ENCODE measurements around the gene LRRC43.

The LRRC43 gene

DNA sequence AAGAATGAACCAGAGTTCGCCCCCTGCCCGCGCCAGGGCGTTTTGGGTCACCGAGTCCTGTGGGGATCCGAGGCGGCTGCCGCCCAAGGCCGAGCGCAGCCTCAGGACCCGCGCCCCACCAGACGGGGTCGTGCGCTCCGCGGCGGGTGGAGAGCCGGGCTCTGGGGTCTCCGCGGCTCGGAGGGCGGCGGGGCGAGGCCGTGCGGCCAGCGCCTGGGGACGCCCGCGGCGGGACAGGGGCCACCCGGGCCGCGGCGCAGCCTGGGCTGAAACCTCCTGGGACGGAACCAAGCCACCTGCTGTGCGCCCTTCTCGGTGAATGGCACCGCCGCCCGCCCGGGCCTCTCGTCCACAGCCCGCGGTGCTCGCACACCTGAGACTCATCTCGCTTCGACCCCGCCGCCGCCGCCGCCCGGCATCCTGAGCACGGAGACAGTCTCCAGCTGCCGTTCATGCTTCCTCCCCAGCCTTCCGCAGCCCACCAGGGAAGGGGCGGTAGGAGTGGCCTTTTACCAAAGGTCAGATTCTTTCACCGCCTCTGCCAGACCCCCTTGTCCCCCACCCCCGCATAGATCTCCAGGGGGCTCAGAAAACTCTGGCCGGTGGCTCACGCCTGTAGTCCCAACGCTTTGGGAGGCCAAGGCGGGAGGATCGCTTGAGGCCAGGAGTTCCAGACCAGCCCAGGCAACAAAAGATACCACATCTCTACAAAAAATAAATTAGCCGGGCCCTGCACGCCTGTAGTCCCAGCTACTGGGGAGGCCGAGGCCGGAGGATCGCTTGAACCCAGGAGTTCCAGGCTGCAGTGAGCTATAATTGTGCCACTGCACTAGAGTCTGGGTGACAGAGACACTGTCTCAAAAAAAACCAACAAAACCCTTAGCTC lies 21.5 kb downstream of the LRRC43 start:
- no peak overlapping the region for H3K9ac ChIP-seq (ENCODE audit: low read length)
- H2AK5ac ChIP-seq (ENCODE audit: low read length) = no peak overlapping the region
- H3K36me3 ChIP-seq (ENCODE audit: control insufficient read depth in 1 of 2, insufficient read depth in 2 of 2, low read length in 2 of 2) = peaks cover 22 to 29% of the 10 kb centered on the region in 2 experiments
- H3K79me1 ChIP-seq (ENCODE audit: low read length) = peaks cover 2% of the 10 kb centered on the region
- H3K23ac ChIP-seq (ENCODE audit: low read length) = no peak overlapping the region
- peak overlapping the region; percentile 66 for H2AFZ ChIP-seq (ENCODE audit: insufficient read depth, low read length, poor library complexity)
- peak overlapping the region; percentile 65 for H3K4me2 ChIP-seq (ENCODE audit: low read length)
- peaks cover 1% of the 10 kb centered on the region for H3K9me3 ChIP-seq (ENCODE audit: insufficient read depth, low read depth, low read length)
- H4K12ac ChIP-seq (ENCODE audit: low read depth, low read length) = no peak overlapping the region
- no CpG with 5 or more reads among the region's 71 CpGs for WGBS (ENCODE audit: extremely low coverage, insufficient coverage, insufficient read length)
- no peak overlapping the region for H3K18ac ChIP-seq (ENCODE audit: low read length)
- no peak overlapping the region for H2BK12ac ChIP-seq (ENCODE audit: low read length)
- no peak overlapping the region for H3K27ac ChIP-seq (ENCODE audit: low read depth, low read length)
- peaks cover 6 to 10% of the 10 kb centered on the region in 2 experiments for H3K4me1 ChIP-seq (ENCODE audit: control insufficient read depth in 1 of 2, insufficient read depth in 2 of 2, low read length in 2 of 2)
- H3K14ac ChIP-seq (ENCODE audit: low read length) = no peak overlapping the region
- no peak overlapping the region for H2BK5ac ChIP-seq (ENCODE audit: low read depth, low read length, poor library complexity)
- H3K4me3 ChIP-seq (ENCODE audit: low read depth, low read length) = peak overlapping the region; percentile 57
- no peak overlapping the region for H4K91ac ChIP-seq (ENCODE audit: low read depth, low read length)
- H3K4ac ChIP-seq (ENCODE audit: low read depth, low read length) = no peak overlapping the region
- no peak overlapping the region for H2BK120ac ChIP-seq (ENCODE audit: insufficient read depth, low read length, poor library complexity)
- H4K8ac ChIP-seq (ENCODE audit: low read depth, low read length) = no peak overlapping the region
- H3K79me2 ChIP-seq (ENCODE audit: control insufficient read depth, insufficient read depth, low read length, poor library complexity) = no peaks in the 10 kb centered on the region
- peaks cover 13% of the 10 kb centered on the region for H3K27me3 ChIP-seq (ENCODE audit: insufficient read depth, low read length)
- DNase-seq = no peak

DNA sequence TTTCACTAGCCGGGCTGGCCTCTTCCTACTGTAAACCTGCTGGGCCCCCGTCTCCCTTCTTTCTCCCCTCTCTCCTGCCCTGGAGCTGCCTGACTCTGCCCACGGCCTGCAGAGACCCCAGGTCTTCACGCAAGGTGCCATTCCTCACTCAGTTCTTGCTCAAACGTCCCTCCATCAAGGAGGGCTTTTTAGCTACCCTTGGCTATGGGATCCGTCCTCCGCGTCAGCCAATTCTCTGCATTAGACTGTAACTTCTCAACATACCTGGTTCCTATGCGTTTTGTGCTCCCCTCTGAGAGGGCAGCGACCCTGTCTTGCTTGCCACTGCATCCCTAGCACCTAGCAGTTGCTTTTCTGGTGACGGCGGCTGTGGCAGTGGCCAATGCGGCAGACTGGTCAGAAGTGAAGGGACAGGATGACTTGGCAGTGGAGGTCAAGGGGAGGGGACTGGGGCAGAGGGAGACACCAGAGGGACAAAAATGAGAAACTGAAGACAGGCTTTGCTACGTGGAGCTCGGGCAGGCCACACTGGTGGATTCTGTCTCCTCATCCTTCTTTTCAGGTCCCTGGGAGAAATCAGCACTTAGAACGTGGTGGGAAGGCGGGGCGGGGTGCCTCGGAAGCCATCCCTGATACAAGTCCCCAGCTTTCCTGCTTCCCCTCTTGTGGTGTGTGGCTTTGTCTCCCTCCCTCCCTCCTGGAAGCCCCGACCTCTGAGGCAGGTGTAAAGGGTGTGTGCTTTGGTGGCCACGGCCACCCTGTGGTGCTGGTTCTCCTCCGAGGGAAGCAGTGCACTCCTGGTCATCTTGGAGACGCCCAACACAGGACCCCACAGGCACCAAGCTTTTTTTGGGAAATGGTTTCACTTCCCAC lies 22.4 kb downstream of the LRRC43 start:
- Histone ChIP-seq H3K79me1 (ENCODE audit: low read length) (peaks cover 2% of the 10 kb centered on the region), H2BK5ac (ENCODE audit: low read depth, low read length, poor library complexity) (no peak overlapping the region)

GRCh38 chr12:122206111-122206881 lies 23.4 kb downstream of the LRRC43 start:
- Histone ChIP-seq H2BK12ac (ENCODE audit: low read length) (no peak overlapping the region), H3K4me1 (ENCODE audit: control insufficient read depth in 1 of 2, insufficient read depth in 2 of 2, low read length in 2 of 2) (peaks cover 6 to 9% of the 10 kb centered on the region in 2 experiments), H4K12ac (ENCODE audit: low read depth, low read length) (no peak overlapping the region), H2AK5ac (ENCODE audit: low read length) (no peak overlapping the region), H3K14ac (ENCODE audit: low read length) (no peak overlapping the region), H3K9ac (ENCODE audit: low read length) (no peak overlapping the region), H3K27me3 (ENCODE audit: insufficient read depth, low read length) (peaks cover 13% of the 10 kb centered on the region), H3K4me2 (ENCODE audit: low read length) (no peak overlapping the region), H4K91ac (ENCODE audit: low read depth, low read length) (no peak overlapping the region), H2BK120ac (ENCODE audit: insufficient read depth, low read length, poor library complexity) (no peak overlapping the region), H2BK5ac (ENCODE audit: low read depth, low read length, poor library complexity) (no peak overlapping the region), H4K8ac (ENCODE audit: low read depth, low read length) (no peak overlapping the region), H3K79me2 (ENCODE audit: control insufficient read depth, insufficient read depth, low read length, poor library complexity) (no peaks in the 10 kb centered on the region), H3K79me1 (ENCODE audit: low read length) (peaks cover 2% of the 10 kb centered on the region), H3K4ac (ENCODE audit: low read depth, low read length) (no peak overlapping the region), H3K18ac (ENCODE audit: low read length) (no peak overlapping the region), H3K23ac (ENCODE audit: low read length) (no peak overlapping the region), H3K9me3 (ENCODE audit: insufficient read depth, low read depth, low read length) (peaks cover 1% of the 10 kb centered on the region), H2AFZ (ENCODE audit: insufficient read depth, low read length, poor library complexity) (no peak overlapping the region), H3K27ac (ENCODE audit: low read depth, low read length) (no peak overlapping the region), H3K4me3 (ENCODE audit: low read depth, low read length) (no peak overlapping the region), H3K36me3 (ENCODE audit: control insufficient read depth in 1 of 2, insufficient read depth in 2 of 2, low read length in 2 of 2) (peaks cover 27 to 38% of the 10 kb centered on the region in 2 experiments)
- DNase-seq = no peak
- no CpG with 5 or more reads among the region's 27 CpGs for WGBS (ENCODE audit: extremely low coverage, insufficient coverage, insufficient read length)

More for the DNA sequence above, 22.4 kb downstream of the LRRC43 start:
- DNase-seq = no peak
- no peak overlapping the region for H3K9ac ChIP-seq (ENCODE audit: low read length)
- no peak overlapping the region for H3K23ac ChIP-seq (ENCODE audit: low read length)
- no peak overlapping the region for H3K4ac ChIP-seq (ENCODE audit: low read depth, low read length)
- no peak overlapping the region for H3K18ac ChIP-seq (ENCODE audit: low read length)
- H3K9me3 ChIP-seq (ENCODE audit: insufficient read depth, low read depth, low read length) = peaks cover 1% of the 10 kb centered on the region
- peaks cover 13% of the 10 kb centered on the region for H3K27me3 ChIP-seq (ENCODE audit: insufficient read depth, low read length)
- H3K14ac ChIP-seq (ENCODE audit: low read length) = no peak overlapping the region
- no CpG with 5 or more reads among the region's 23 CpGs for WGBS (ENCODE audit: extremely low coverage, insufficient coverage, insufficient read length)
- no peak overlapping the region for H2BK12ac ChIP-seq (ENCODE audit: low read length)
- H3K4me1 ChIP-seq (ENCODE audit: control insufficient read depth in 1 of 2, insufficient read depth in 2 of 2, low read length in 2 of 2) = peaks cover 6 to 10% of the 10 kb centered on the region in 2 experiments
- H4K12ac ChIP-seq (ENCODE audit: low read depth, low read length) = no peak overlapping the region
- H3K79me2 ChIP-seq (ENCODE audit: control insufficient read depth, insufficient read depth, low read length, poor library complexity) = no peaks in the 10 kb centered on the region
- no peak overlapping the region for H2AK5ac ChIP-seq (ENCODE audit: low read length)
- peaks cover 22 to 32% of the 10 kb centered on the region in 2 experiments for H3K36me3 ChIP-seq (ENCODE audit: control insufficient read depth in 1 of 2, insufficient read depth in 2 of 2, low read length in 2 of 2)
- no peak overlapping the region for H2AFZ ChIP-seq (ENCODE audit: insufficient read depth, low read length, poor library complexity)
- H4K8ac ChIP-seq (ENCODE audit: low read depth, low read length) = no peak overlapping the region
- no peak overlapping the region for H2BK120ac ChIP-seq (ENCODE audit: insufficient read depth, low read length, poor library complexity)
- H3K27ac ChIP-seq (ENCODE audit: low read depth, low read length) = no peak overlapping the region
- H3K4me2 ChIP-seq (ENCODE audit: low read length) = no peak overlapping the region
- H3K4me3 ChIP-seq (ENCODE audit: low read depth, low read length) = no peak overlapping the region
- no peak overlapping the region for H4K91ac ChIP-seq (ENCODE audit: low read depth, low read length)

DNA sequence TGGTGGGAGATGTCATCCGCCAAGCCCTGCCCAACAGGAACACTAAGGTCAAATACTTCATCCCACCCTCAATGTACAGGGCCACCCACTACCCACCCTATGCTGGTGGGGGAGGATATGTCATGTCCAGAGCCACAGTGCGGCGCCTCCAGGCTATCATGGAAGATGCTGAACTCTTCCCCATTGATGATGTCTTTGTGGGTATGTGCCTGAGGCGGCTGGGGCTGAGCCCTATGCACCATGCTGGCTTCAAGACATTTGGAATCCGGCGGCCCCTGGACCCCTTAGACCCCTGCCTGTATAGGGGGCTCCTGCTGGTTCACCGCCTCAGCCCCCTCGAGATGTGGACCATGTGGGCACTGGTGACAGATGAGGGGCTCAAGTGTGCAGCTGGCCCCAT lies 24.1 kb downstream of the LRRC43 start:
- no peak overlapping the region for H2BK12ac ChIP-seq (ENCODE audit: low read length)
- peaks cover 1% of the 10 kb centered on the region for H3K9me3 ChIP-seq (ENCODE audit: insufficient read depth, low read depth, low read length)
- no peak overlapping the region for H3K4me2 ChIP-seq (ENCODE audit: low read length)
- peaks cover 6 to 9% of the 10 kb centered on the region in 2 experiments for H3K4me1 ChIP-seq (ENCODE audit: control insufficient read depth in 1 of 2, insufficient read depth in 2 of 2, low read length in 2 of 2)
- no peak overlapping the region for H2AFZ ChIP-seq (ENCODE audit: insufficient read depth, low read length, poor library complexity)
- H2BK120ac ChIP-seq (ENCODE audit: insufficient read depth, low read length, poor library complexity) = no peak overlapping the region
- no peaks in the 10 kb centered on the region for H3K79me2 ChIP-seq (ENCODE audit: control insufficient read depth, insufficient read depth, low read length, poor library complexity)
- no peak for DNase-seq
- H3K4me3 ChIP-seq (ENCODE audit: low read depth, low read length) = no peak overlapping the region
- no peak overlapping the region for H4K8ac ChIP-seq (ENCODE audit: low read depth, low read length)
- H4K12ac ChIP-seq (ENCODE audit: low read depth, low read length) = no peak overlapping the region
- no peak overlapping the region for H3K14ac ChIP-seq (ENCODE audit: low read length)
- H3K4ac ChIP-seq (ENCODE audit: low read depth, low read length) = no peak overlapping the region
- peaks cover 13% of the 10 kb centered on the region for H3K27me3 ChIP-seq (ENCODE audit: insufficient read depth, low read length)
- no peak overlapping the region for H4K91ac ChIP-seq (ENCODE audit: low read depth, low read length)
- H3K36me3 ChIP-seq (ENCODE audit: control insufficient read depth in 1 of 2, insufficient read depth in 2 of 2, low read length in 2 of 2) = peaks cover 31 to 40% of the 10 kb centered on the region in 2 experiments
- no peak overlapping the region for H3K9ac ChIP-seq (ENCODE audit: low read length)
- no CpG with 5 or more reads among the region's 8 CpGs for WGBS (ENCODE audit: extremely low coverage, insufficient coverage, insufficient read length)
- peaks cover 2% of the 10 kb centered on the region for H3K79me1 ChIP-seq (ENCODE audit: low read length)
- no peak overlapping the region for H2BK5ac ChIP-seq (ENCODE audit: low read depth, low read length, poor library complexity)
- no peak overlapping the region for H3K18ac ChIP-seq (ENCODE audit: low read length)
- H3K23ac ChIP-seq (ENCODE audit: low read length) = no peak overlapping the region
- no peak overlapping the region for H2AK5ac ChIP-seq (ENCODE audit: low read length)
- H3K27ac ChIP-seq (ENCODE audit: low read depth, low read length) = no peak overlapping the region
